ENCODE measurements around the gene STRIP2. TPM values are rescaled to one million over a fixed set of nuclear protein-coding genes. Genes with fewer than 3 reads are reported as not detected.

Gene STRIP2
- total RNA-seq, 2 experiments from 2014 or later = 2.1 to 4.3 TPM

DNA sequence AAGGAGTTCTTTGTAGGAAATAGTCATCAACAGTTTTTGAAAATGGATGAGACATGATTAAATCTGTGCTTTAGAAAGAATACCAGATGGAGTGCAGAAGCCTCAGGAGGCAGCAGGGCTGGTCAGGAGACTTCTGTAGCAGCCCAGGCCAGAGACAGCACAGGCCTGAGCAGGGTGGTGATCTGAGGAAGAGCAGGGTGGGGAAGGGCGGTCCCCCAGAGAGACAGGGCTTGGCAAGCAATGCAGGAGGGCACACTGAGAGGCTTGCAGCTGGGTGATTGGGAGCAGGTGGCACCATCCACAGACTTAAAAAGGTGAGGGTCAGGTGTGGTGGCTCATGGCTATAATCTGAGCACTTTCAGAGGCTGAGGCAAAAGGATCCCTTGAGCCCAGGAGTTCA is 63.8 kb downstream of the STRIP2 start:
- no peak for DNase-seq (ENCODE audit: low spot score)
- no peak overlapping the region for H3K27ac ChIP-seq (ENCODE audit: low read depth, low read length, poor library complexity, severe bottlenecking)
- no peaks in the 10 kb centered on the region for H3K9me3 ChIP-seq (ENCODE audit: low read length)
- BruUV-seq (replicated peaks) = no TSS peak
- H3K4me1 ChIP-seq (ENCODE audit: insufficient read depth, low read length, poor library complexity, severe bottlenecking) = peaks cover 8% of the 10 kb centered on the region
- CTCF ChIA-PET (ENCODE audit: unreplicated experiment) = no interaction called here
- H3K4me2 ChIP-seq (ENCODE audit: low read length) = no peak overlapping the region
- no peaks in the 10 kb centered on the region for H3K9me2 ChIP-seq (ENCODE audit: insufficient read depth, low read length)
- no peaks in the 10 kb centered on the region for H4K20me1 ChIP-seq (ENCODE audit: insufficient read depth, low read length)
- TF ChIP-seq, protein P1, sequence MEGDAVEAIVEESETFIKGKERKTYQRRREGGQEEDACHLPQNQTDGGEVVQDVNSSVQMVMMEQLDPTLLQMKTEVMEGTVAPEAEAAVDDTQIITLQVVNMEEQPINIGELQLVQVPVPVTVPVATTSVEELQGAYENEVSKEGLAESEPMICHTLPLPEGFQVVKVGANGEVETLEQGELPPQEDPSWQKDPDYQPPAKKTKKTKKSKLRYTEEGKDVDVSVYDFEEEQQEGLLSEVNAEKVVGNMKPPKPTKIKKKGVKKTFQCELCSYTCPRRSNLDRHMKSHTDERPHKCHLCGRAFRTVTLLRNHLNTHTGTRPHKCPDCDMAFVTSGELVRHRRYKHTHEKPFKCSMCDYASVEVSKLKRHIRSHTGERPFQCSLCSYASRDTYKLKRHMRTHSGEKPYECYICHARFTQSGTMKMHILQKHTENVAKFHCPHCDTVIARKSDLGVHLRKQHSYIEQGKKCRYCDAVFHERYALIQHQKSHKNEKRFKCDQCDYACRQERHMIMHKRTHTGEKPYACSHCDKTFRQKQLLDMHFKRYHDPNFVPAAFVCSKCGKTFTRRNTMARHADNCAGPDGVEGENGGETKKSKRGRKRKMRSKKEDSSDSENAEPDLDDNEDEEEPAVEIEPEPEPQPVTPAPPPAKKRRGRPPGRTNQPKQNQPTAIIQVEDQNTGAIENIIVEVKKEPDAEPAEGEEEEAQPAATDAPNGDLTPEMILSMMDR (conservative IDR thresholded peaks at IDR 0.05; ENCODE audit: low read length) = no peak
- no peak for TF ChIP-seq EZH2phosphoT487 (IDR thresholded peaks at IDR 0.05; ENCODE audit: borderline replicate concordance, low read depth, low read length)
- H3K79me2 ChIP-seq (ENCODE audit: insufficient read depth, low read depth, low read length) = no peaks in the 10 kb centered on the region
- no peak overlapping the region for H2AFZ ChIP-seq (ENCODE audit: low read length)
- H3K4me3 ChIP-seq (ENCODE audit: low read depth, low read length, poor library complexity, severe bottlenecking) = no peak overlapping the region
- no peaks in the 10 kb centered on the region for H3K36me3 ChIP-seq (ENCODE audit: insufficient read depth, low read length)
- intact Hi-C loops (cut with micrococcal nuclease; ENCODE audit: unreplicated experiment) = no loop called here
- POLR2A ChIA-PET = no interaction called here

DNA sequence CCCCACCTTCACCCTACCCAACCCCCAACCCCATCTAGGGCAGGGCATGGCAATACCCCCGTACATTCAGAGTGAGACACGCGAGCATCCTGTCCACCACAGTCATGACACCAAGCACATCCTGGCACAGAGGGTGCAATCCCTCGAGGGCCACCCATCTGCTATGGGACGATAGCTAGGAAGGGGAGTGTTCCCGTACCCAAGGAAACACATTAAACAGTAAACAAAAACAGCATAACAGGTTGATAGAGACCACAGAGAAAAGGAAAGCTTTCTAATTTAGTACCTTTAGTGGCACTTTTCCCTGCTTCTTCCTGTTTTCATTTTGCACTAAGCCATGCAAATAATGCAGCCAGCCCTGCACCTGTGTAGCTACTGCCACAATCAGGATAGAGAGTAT is 65.8 kb downstream of the STRIP2 start:
- ChIA-PET POLR2A (interaction anchor here (0.5 to 0.7 kb wide), 2 partner anchors 45 to 1163 kb away, joined by 5 to 6 read pairs; no protein-coding TSS in a partner anchor), CTCF (ENCODE audit: unreplicated experiment) (no interaction called here)
- Histone ChIP-seq H3K4me2 (ENCODE audit: low read length) (peak overlapping the region; percentile 21; the same call in 1 of the 2 replicates), H2AFZ (ENCODE audit: low read length) (0 out of 2 replicates have a peak overlapping the region, but pooled peaks have one; percentile 9), H3K4me1 (ENCODE audit: insufficient read depth, low read length, poor library complexity, severe bottlenecking) (peaks cover 8% of the 10 kb centered on the region), H3K9me2 (ENCODE audit: insufficient read depth, low read length) (no peaks in the 10 kb centered on the region), H3K4me3 (ENCODE audit: low read depth, low read length, poor library complexity, severe bottlenecking) (no peak overlapping the region), H3K79me2 (ENCODE audit: insufficient read depth, low read depth, low read length) (no peaks in the 10 kb centered on the region), H3K36me3 (ENCODE audit: insufficient read depth, low read length) (no peaks in the 10 kb centered on the region), H3K27ac (ENCODE audit: low read depth, low read length, poor library complexity, severe bottlenecking) (no peak overlapping the region), H3K9me3 (ENCODE audit: low read length) (no peaks in the 10 kb centered on the region), H4K20me1 (ENCODE audit: insufficient read depth, low read length) (no peaks in the 10 kb centered on the region)
- DNase-seq (ENCODE audit: low spot score) = peak; percentile 19
- no TSS peak for BruUV-seq (replicated peaks)
- TF ChIP-seq, protein P1 (conservative IDR thresholded peaks at IDR 0.05; ENCODE audit: low read length) = no peak
- no peak for TF ChIP-seq EZH2phosphoT487 (IDR thresholded peaks at IDR 0.05; ENCODE audit: borderline replicate concordance, low read depth, low read length)
- intact Hi-C loops (cut with micrococcal nuclease; ENCODE audit: unreplicated experiment) = no loop called here

DNA sequence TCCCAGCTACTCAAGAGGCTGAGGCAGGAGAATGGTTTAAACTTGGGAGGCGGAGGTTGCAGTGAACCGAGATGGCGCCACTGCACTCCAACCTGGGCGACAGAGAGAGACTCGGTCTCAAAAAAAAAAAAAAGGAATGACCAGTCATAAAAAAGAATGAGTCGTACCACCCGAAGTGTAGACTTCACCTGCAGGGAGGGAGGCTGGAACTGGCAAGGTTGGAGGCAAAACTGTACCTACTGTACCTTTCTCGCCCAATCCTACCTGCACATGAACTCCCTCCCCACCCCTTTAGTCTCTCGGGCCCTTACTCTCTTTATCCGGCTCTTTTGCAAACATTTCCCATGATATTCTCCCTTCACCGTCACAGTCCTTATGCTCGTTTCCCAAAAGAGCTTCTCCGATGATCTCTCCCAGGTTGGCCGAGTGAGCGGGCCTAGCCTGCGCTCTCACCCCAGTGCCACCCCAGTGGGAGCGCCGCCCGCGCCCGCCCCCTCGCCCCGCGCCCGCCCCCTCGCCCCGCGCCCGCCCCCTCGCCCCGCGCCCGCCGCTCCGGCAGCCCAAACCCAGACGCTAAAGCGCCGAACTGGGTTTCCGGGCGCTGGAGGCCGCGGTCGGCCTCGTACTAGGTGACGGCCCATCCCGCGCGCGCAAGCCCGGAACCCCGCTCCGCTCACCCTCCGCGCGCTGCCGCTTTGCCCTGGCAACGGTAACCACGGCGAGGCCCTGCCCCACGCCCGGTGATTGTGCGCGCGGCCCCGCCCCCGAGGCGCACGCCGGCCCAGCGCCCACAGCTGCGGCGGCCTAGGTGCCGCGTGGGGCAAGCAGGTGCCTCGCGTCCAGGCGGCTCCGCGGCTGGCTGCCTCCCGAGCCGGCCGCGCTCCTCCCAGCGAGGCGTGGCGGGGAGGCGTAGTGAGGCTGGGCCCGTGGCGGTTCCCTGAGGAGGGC is 67.8 kb downstream of the STRIP2 start, which contains the start of gene SMKR1:
TSS of gene SMKR1 (plus strand) at position 772 of the 948 bp plus-strand sequence. CDS start 294 bp downstream, outside the sequence.
- Histone ChIP-seq H3K9me3 (ENCODE audit: low read length) (no peaks in the 10 kb centered on the region), H3K4me3 (ENCODE audit: low read depth, low read length, poor library complexity, severe bottlenecking) (peak within 1 kb of the TSS; percentile 63), H3K79me2 (ENCODE audit: insufficient read depth, low read depth, low read length) (no peaks in the 10 kb centered on the region), H3K27ac (ENCODE audit: low read depth, low read length, poor library complexity, severe bottlenecking) (no peak within 1 kb of the TSS), H2AFZ (ENCODE audit: low read length) (peak within 1 kb of the TSS; percentile 40), H4K20me1 (ENCODE audit: insufficient read depth, low read length) (no peaks in the 10 kb centered on the region), H3K36me3 (ENCODE audit: insufficient read depth, low read length) (no peaks in the 10 kb centered on the region), H3K4me1 (ENCODE audit: insufficient read depth, low read length, poor library complexity, severe bottlenecking) (peaks cover 8% of the 10 kb centered on the region), H3K9me2 (ENCODE audit: insufficient read depth, low read length) (no peaks in the 10 kb centered on the region), H3K4me2 (ENCODE audit: low read length) (peak within 1 kb of the TSS; percentile 76)
- POLR2A ChIA-PET = no interaction called here
- intact Hi-C loops (cut with micrococcal nuclease; ENCODE audit: unreplicated experiment) = no loop called here
- BruUV-seq (replicated peaks) = no TSS peak
- CTCF ChIA-PET (ENCODE audit: unreplicated experiment) = no interaction called here
- TF ChIP-seq, protein P1 (conservative IDR thresholded peaks at IDR 0.05; ENCODE audit: low read length) = no peak
- TF ChIP-seq EZH2phosphoT487 (IDR thresholded peaks at IDR 0.05; ENCODE audit: borderline replicate concordance, low read depth, low read length) = no peak
- peak; percentile 80 for DNase-seq (ENCODE audit: low spot score)

Measured in OCI-LY7 (cell line).